DOHH2 (cell line): Measurements from ENCODE around the gene METTL1.
A peak's percentile ranks its signal among the peaks of the same experiment; 100 is the strongest.

Source experiments
- H3F3A ChIP-seq: fragments of 200-600 bp; sonication (generic), shearing (Covaris generic); 2 replicates; pipeline ENCODE4 v1.6.0; 2016; ENCODE audit warnings: antibody characterized with exemption, mild to moderate bottlenecking; ENCODE audit not compliant: control insufficient read depth, insufficient read depth
- H3K27ac ChIP-seq: fragments of 200-600 bp; sonication (generic); 2 replicates; pipeline ENCODE4 v1.5.1; 2014; ENCODE audit warnings: low read depth, mild to moderate bottlenecking, low read length, moderate library complexity
- H3K27me3 ChIP-seq: fragments of 200-600 bp; sonication (generic); 2 replicates; pipeline ENCODE4 v1.6.1; 2014; ENCODE audit warnings: mild to moderate bottlenecking, low read length, mixed read lengths; ENCODE audit not compliant: control insufficient read depth
- H3K36me3 ChIP-seq: fragments of 200-600 bp; sonication (generic); 2 replicates; pipeline ENCODE4 v1.6.1; 2014; ENCODE audit warnings: mild to moderate bottlenecking, low read length, moderate library complexity, mixed read lengths; ENCODE audit not compliant: control insufficient read depth
- H3K4me1 ChIP-seq: fragments of 200-600 bp; sonication (generic); 2 replicates; pipeline ENCODE4 v1.6.1; 2014; ENCODE audit warnings: mild to moderate bottlenecking, low read length, mixed read lengths; ENCODE audit not compliant: control insufficient read depth
- H3K4me2 ChIP-seq: fragments of 200-600 bp; sonication (generic); 2 replicates; pipeline ENCODE4 v1.6.0; 2014; ENCODE audit warnings: mild to moderate bottlenecking, low read length, moderate library complexity
- H3K4me3 ChIP-seq: fragments of 200-600 bp; sonication (generic); 2 replicates; pipeline ENCODE4 v1.5.1; 2014; ENCODE audit warnings: mild to moderate bottlenecking, low read length, mixed read lengths
- H3K79me2 ChIP-seq: fragments of 200-600 bp; sonication (generic); 2 replicates; pipeline ENCODE4 v1.6.1; 2014; ENCODE audit warnings: mild to moderate bottlenecking, low read length, mixed read lengths; ENCODE audit not compliant: control insufficient read depth
- H3K9me2 ChIP-seq: fragments of 200-600 bp; sonication (generic); replicated peaks from 2 replicates; pipeline ENCODE4 v1.6.1; 2014; ENCODE audit warnings: mild to moderate bottlenecking, low read length, mixed read lengths; ENCODE audit not compliant: control insufficient read depth
- H3K9me3 ChIP-seq: fragments of 200-600 bp; sonication (generic); 2 replicates; pipeline ENCODE4 v1.6.1; 2014; ENCODE audit warnings: antibody characterized with exemption, low read length, mixed read lengths; ENCODE audit not compliant: control insufficient read depth, insufficient read depth
- H4K20me1 ChIP-seq: fragments of 200-600 bp; sonication (generic); 2 replicates; pipeline ENCODE4 v1.6.0; 2014; ENCODE audit warnings: low read depth, mild to moderate bottlenecking, antibody characterized with exemption, low read length, moderate library complexity; ENCODE audit not compliant: control insufficient read depth, insufficient read depth
- EZH2phosphoT487 ChIP-seq: fragments of 200-600 bp; sonication (generic); IDR thresholded peaks from 2 replicates; pipeline ENCODE4 v1.6.1; 2017; ENCODE audit warnings: borderline replicate concordance, mild to moderate bottlenecking, antibody characterized with exemption, low read length, moderate library complexity, mixed read lengths
- TF ChIP-seq, protein P1 (sequence below): fragments of 200-600 bp; sonication (generic); IDR thresholded peaks from one replicate; pipeline ENCODE4 v1.5.1; 2014; ENCODE audit warnings: antibody characterized with exemption, mild to moderate bottlenecking, low read depth, low read length; ENCODE audit not compliant: poor library complexity, severe bottlenecking

METTL1 gene

GRCh38 chr12:57741844-57742738, 29.8 kb downstream of the METTL1 start:
- Histone ChIP-seq H3F3A (peaks cover 18% of the 10 kb centered on the region), H3K27ac (peak overlapping the region; percentile 43), H3K4me2 (peak overlapping the region; percentile 93), H4K20me1 (no peaks in the 10 kb centered on the region), H3K9me3 (no peaks in the 10 kb centered on the region), H3K9me2 (no peaks in the 10 kb centered on the region), H3K27me3 (no peaks in the 10 kb centered on the region), H3K4me3 (peak overlapping the region; percentile 83), H3K4me1 (peaks cover 61% of the 10 kb centered on the region), H3K79me2 (peaks cover 41% of the 10 kb centered on the region), H3K36me3 (peaks cover 20% of the 10 kb centered on the region)
- TF ChIP-seq, protein P1, sequence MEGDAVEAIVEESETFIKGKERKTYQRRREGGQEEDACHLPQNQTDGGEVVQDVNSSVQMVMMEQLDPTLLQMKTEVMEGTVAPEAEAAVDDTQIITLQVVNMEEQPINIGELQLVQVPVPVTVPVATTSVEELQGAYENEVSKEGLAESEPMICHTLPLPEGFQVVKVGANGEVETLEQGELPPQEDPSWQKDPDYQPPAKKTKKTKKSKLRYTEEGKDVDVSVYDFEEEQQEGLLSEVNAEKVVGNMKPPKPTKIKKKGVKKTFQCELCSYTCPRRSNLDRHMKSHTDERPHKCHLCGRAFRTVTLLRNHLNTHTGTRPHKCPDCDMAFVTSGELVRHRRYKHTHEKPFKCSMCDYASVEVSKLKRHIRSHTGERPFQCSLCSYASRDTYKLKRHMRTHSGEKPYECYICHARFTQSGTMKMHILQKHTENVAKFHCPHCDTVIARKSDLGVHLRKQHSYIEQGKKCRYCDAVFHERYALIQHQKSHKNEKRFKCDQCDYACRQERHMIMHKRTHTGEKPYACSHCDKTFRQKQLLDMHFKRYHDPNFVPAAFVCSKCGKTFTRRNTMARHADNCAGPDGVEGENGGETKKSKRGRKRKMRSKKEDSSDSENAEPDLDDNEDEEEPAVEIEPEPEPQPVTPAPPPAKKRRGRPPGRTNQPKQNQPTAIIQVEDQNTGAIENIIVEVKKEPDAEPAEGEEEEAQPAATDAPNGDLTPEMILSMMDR: peak; percentile 69
- no peak for TF ChIP-seq EZH2phosphoT487

DNA sequence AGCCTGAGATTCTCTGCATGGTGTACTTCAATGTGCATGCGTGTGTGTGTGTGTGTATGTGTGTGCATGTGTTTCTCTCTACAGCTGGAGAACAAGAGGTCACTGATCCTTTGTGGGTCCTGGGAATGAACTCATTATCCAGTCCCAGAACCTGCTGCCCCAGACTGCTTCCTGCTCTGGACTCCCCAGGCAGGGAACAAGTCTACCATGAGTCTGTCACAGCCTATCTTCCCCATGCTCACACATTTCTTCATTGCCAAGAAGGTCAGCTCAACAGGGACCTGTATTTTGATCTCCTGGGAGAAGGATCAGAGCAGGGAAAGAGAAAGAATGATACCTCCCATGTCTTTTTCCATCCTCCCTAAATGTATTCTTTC, 30.5 kb downstream of the METTL1 start:
- peak overlapping the region; percentile 43 for H3K27ac ChIP-seq
- H3K27me3 ChIP-seq: no peaks in the 10 kb centered on the region
- H3K79me2 ChIP-seq: peaks cover 41% of the 10 kb centered on the region
- H3K9me3 ChIP-seq: no peaks in the 10 kb centered on the region
- H3K9me2 ChIP-seq: no peaks in the 10 kb centered on the region
- peaks cover 13% of the 10 kb centered on the region for H3K36me3 ChIP-seq
- H3K4me2 ChIP-seq: peak overlapping the region; percentile 93
- TF ChIP-seq, protein P1: no peak
- no peak for TF ChIP-seq EZH2phosphoT487
- peaks cover 11% of the 10 kb centered on the region for H3F3A ChIP-seq
- H4K20me1 ChIP-seq: no peaks in the 10 kb centered on the region
- peak overlapping the region; percentile 83 for H3K4me3 ChIP-seq
- peaks cover 60% of the 10 kb centered on the region for H3K4me1 ChIP-seq

DNA sequence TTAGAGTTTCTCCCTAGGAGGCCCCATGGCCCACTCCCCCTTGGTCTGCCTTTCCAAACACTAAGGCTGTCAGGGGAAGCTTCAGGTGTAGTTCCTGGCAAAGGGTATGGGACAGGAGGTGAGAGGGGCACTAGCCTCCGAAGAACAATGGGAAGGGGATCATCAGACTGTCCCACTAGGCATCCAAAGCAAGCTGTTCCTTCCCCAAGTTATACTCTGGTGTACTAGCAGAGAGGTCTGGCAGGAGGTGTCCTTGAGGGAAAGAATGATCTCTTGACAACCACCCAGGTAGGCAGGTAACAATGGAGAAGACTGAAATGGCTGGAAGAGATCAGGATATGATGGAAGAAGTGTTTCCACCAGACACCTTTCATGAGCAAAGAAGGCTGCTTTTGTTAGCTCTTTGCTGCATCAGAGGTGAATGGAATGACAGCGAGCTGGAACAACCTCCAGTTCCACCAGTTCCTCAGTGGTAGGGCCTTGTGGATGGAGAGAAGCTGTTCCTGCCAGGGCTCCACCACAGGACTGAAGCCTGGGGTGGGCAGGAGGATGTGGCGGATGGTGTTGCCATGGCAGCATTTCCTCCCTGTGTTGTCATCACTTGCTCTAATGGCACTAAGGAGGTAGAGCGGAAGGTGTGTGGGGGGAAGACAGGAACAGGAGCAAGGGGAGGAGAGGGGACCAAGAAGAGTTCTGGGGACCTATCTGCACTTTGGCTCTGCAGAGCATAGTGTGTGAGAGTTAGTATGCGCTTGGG, 31.1 kb downstream of the METTL1 start:
- peaks cover 55% of the 10 kb centered on the region for H3K4me1 ChIP-seq
- H3K9me2 ChIP-seq: no peaks in the 10 kb centered on the region
- no peaks in the 10 kb centered on the region for H3K27me3 ChIP-seq
- H3K4me3 ChIP-seq: peak overlapping the region; percentile 83
- peak overlapping the region; percentile 93 for H3K4me2 ChIP-seq
- peaks cover 41% of the 10 kb centered on the region for H3K79me2 ChIP-seq
- peaks cover 6% of the 10 kb centered on the region for H3F3A ChIP-seq
- no peaks in the 10 kb centered on the region for H3K9me3 ChIP-seq
- no peaks in the 10 kb centered on the region for H4K20me1 ChIP-seq
- peak overlapping the region; percentile 43 for H3K27ac ChIP-seq
- H3K36me3 ChIP-seq: peaks cover 8% of the 10 kb centered on the region
- TF ChIP-seq, protein P1: no peak
- no peak for TF ChIP-seq EZH2phosphoT487
